ENCODE results near the gene FRMD7.

The FRMD7 gene

DNA sequence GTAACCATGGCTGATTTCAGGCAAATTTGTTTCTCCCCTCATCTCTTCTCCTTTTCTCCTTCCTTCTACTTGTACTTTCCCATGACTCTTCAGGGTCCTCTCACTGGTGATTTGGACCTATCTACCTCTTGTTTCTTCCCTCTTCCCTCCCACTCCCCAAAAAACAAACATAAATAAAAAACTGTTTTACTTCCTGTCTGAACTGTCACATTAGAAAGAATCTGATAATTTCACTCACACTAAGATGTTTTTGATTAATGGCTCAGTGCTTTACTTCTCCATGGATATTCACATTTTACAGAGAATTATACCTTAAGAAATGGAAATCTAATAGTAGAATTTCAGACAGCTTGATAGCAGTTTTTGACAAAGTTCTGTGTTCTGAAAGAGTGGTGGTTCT, 97.6 kb downstream of the FRMD7 start:
- DNase-seq = no peak
